Measurements from ENCODE around the gene PRKCD.

Gene PRKCD

GRCh38 chr3:53171827-53172505 lies 11.0 kb downstream of the PRKCD start:
- no peak for DNase-seq

DNA sequence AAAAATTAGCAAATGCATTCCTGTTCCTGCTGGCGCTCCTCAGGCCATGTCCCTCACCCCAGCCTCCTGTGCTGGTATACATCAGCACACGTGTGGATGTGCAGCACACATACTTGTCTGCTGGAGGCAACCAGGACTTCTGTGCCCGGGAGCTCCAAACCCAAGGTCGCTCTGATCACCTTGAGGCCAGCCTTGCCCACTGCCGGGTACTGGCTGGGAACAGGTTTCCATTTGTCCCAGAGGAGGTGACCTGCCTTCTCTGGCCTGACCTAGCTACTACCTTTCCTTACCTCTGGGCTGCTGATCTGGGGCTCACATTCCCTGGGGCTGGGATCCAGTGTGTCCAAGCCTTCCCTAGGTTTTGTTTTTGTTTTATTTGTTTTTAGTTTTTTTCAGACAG lies 12.1 kb downstream of the PRKCD start:
- no peak for DNase-seq

DNA sequence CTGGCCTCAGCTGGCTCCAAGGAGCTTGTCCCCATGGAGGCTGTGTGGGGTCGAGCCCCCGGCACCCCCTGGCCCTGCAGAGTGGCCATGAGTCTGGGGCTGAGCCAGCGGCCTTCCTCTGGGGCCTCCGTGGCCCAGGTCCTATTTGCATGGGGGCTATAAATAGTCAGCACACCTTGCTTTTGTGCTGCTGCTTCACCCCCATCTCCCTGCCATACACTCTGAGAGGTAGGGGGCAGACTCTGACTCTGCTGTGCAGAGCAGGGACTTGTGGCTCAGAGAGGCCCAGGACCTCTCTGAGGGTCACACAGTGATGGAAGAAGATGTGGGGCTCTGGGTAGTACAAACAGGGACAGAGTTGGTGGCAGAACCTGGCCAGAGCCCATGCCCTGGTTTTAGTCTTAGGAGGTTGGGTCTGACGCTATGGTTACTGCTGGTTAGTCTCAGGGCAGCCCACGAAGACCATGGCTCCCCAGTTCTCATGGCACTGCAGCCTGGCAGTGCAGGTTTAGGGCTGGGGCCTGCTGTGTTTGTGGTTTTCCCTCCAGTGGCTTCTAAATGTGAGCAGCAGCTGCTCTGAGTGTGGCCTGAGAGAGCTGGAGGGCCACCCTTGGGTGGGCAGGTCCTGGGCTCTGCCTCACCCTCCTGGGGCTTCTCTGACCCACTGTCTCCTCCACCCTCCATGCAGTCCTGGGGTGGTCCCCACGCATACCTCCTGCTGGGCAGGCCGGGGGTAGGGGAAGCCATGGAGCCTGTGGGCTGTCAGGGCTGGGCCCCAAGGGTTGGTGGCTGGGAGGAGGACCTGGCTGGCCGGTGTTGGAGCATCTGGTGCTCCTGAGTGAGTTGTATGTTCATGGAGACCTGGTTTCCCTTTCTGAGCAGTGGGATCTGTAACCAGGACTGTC lies 13.6 kb downstream of the PRKCD start:
- no peak for DNase-seq

DNA sequence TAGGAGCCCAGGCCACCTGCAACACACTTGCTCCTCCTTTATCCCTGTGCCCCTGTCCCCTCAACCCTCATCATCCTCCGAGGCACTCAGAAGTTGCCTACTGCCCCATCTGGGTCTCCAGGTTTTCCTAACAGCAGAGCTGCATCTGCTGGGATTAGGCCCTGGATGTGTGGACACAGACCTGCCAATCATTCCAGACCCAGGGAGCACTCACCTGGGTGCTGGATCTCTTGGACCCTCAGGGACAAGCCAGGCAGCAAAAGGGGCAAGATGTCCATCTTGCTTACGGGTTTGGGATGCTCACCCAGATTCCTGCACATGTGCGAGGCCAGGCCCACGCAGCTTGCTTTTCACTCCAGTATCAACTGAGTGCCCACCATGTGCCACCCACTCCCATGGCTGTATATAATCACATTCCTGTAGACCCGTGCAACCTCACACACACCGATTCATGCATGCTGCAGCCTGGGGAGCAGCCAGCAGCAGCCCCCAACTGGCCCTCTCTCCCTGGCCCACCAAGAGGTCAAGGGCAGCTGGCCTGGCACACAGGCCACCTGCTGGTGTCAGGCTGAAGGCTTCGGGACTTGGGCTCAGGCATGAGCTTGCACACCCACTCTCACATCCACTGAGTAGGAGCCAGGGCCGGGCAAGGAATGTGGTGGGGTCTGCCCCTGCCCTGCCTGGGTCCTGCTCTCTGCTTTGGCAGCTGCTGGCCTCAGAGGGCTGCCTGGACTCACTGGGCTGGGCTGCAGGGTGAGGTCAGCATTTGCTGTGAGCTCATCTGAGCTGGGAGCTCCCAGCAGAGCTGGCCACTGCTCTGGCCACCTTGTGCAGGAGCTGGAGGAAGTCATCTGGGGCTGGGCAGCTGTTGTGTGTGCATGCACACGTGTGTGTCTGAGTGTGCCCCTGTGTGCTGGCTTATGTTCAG lies 14.9 kb downstream of the PRKCD start:
- DNase-seq: no peak

DNA sequence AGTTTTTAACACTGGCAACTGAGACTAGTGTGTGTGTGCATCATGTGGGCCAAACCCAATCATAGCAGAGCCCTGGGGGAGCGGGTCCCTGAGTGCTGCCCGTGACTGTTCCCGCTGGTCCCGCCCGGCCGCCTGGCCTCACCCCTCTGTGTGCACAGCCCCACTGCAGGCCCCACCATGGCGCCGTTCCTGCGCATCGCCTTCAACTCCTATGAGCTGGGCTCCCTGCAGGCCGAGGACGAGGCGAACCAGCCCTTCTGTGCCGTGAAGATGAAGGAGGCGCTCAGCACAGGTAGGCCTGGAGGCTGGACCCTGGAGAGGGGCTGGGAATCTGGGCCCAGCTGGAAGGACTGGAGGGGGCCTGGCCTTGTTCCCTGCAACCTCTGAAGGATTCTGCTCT lies 17.2 kb downstream of the PRKCD start:
- no peak for DNase-seq

GRCh38 chr3:53179580-53179979 lies 18.6 kb downstream of the PRKCD start:
- DNase-seq: no peak

DNA sequence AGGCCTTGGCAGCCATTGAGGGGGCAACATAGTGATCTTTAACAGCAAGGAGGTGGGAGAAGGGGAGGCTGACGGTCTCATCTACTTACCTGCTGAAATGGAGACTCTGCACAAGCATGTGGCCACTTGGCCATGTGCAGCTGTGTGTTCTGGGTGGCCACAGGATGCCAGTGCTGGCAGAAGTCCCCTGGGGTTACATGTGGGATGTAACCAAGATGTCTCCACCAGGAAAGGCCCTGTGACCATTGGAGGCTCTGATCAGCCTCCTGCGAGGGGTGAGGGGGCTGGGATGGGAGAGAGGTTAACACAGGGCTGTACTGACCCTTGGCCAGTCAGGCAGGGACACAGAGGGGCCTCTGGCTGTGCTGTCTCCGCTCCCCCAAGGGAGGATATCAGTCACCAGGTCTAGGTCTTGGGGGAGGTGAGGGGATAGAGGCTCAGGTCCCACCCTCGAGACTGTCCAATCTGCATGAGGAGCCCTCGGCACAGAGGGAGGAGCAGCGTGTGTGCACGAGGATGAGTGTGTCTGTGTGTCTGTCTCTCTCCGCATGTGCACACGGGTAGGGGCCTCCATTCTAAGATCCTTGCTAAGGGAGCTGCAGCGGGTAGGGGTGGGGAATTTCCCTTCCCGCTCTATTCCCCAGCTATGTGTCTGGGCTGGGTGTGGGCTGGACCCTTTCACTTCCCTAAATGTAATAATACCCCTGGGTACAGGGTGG lies 19.5 kb downstream of the PRKCD start:
- no peak for DNase-seq

DNA sequence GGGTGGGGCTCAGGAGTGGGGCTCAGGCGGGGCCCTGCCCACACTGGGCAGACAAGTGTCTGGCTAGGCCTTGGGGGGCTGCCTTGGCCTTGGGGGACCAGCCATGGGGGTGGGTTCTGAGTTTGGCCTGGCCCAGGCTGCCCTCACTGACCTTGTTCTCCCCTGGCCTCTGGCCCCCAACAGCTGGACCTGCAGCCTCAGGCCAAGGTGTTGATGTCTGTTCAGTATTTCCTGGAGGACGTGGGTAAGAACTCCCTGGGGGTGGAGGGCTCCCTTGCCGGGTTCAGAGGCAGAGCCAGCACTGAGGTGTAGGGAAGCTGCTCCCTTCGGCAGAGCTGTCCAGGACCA lies 20.0 kb downstream of the PRKCD start:
- no peak for DNase-seq

DNA sequence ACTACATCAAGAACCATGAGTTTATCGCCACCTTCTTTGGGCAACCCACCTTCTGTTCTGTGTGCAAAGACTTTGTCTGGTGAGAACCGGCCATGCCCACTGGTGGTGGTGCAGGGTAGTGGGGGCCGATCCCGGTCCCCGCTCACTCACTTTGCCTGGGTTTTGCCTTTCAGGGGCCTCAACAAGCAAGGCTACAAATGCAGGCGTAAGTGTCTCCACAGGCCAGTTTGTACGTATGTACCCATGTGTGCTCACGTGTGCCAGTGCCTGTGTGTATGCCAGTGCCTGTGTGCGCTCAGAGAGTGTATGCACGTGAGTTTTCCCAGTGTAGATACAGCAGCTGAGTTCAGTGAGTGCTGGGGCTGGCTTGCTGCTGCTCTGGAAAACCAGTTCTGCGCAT lies 20.5 kb downstream of the PRKCD start:
- DNase-seq: no peak

GRCh38 chr3:53182764-53183355 lies 21.9 kb downstream of the PRKCD start:
- no peak for DNase-seq

GRCh38 chr3:53183514-53183913 lies 22.5 kb downstream of the PRKCD start:
- no peak for DNase-seq

DNA sequence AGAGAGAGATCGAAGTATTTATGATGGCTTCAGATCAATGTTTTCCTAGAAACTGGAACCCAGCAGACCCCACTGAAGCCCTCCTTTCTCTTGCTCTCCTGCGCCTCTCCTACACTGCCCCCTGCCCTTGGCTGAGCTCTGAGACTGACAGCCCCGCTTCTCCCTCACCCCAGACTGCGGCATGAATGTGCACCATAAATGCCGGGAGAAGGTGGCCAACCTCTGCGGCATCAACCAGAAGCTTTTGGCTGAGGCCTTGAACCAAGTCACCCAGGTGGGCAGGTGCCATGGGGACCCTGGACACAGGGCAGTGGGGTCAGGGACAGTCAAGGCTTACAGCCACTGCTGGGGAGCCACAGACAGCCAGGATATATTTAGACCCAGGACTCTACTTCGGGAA lies 23.7 kb downstream of the PRKCD start:
- DNase-seq: no peak

GRCh38 chr3:53185761-53186465 lies 24.9 kb downstream of the PRKCD start:
- DNase-seq: no peak

DNA sequence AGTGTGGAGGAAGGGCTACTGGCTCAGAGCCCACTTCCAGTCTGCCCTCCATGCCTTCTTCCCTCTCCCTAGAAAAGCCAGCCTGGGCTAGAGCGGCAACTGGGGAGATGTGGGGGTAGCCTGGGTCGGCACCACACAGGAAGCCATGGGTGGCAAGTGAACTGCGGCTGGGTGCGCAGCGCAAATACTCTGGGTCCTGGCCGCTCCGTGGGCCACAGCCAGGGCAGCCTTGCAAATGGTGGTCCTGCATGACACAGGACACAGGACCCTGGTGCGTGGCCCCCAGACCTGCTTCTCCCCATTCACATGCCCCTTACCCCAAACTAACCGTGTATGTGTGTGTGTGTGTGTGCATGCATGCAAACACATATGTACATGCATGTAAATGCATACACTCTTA lies 25.7 kb downstream of the PRKCD start:
- no peak for DNase-seq

GRCh38 chr3:53187430-53187829 lies 26.4 kb downstream of the PRKCD start:
- DNase-seq: no peak

DNA sequence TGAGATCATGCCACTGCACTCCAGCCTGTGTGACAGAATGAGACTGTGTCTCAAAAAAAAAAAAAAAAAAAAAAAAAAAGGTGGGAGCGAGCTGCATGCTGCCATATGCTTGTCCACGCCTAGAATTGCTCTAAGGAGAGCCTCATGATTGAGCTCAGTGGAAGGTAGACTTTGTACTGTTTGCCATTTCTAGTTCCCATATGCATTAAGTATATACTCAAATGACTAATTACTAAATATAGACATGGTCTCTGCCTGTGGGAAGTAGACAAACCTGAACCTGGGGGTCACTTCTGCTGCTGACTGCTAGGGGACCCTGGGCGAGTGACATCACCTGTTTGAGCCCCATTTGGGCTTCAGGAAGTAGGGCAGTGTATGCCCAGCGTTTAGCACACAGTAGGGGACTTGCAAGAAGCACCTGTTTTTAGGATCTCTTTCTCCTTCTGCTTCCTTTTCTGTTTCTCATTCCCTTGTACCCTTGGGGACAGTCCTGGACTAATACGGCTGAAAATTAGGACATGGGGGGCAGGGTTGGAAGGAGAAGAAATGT lies 27.2 kb downstream of the PRKCD start:
- DNase-seq: no peak

DNA sequence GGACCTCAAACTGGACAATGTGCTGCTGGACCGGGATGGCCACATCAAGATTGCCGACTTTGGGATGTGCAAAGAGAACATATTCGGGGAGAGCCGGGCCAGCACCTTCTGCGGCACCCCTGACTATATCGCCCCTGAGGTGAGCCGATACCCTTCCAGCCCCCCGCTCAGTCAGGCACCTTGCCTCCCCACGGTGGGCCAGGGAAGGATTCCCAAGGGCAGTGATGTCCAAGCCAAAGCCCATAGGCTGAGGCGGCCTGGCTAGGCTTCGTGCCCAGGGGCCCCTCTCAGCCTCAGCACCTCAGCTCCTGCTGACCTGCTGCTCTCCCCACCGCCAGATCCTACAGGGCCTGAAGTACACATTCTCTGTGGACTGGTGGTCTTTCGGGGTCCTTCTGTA lies 27.7 kb downstream of the PRKCD start:
- no peak for DNase-seq

GRCh38 chr3:53189276-53189675 lies 28.3 kb downstream of the PRKCD start:
- DNase-seq: no peak

DNA sequence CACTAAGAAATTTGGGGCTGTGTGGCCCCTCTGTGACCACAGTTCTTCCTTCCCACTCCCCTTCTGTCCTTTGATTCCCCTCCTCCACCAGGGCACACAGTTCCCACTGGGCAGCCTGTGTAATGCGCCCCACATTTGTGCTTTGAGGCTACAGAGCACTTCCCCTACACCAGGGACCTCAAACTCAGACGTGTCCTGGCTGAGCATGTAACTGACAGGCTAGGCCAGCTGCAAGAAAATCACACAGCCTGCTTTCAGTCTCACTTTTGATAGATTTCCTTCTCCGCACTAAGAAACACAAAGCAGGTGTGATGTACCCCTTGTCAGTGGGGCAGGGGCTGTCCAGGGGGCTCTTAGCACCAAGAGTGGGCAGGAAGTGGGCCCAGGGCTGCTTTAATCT lies 29.6 kb downstream of the PRKCD start:
- DNase-seq: no peak

DNA sequence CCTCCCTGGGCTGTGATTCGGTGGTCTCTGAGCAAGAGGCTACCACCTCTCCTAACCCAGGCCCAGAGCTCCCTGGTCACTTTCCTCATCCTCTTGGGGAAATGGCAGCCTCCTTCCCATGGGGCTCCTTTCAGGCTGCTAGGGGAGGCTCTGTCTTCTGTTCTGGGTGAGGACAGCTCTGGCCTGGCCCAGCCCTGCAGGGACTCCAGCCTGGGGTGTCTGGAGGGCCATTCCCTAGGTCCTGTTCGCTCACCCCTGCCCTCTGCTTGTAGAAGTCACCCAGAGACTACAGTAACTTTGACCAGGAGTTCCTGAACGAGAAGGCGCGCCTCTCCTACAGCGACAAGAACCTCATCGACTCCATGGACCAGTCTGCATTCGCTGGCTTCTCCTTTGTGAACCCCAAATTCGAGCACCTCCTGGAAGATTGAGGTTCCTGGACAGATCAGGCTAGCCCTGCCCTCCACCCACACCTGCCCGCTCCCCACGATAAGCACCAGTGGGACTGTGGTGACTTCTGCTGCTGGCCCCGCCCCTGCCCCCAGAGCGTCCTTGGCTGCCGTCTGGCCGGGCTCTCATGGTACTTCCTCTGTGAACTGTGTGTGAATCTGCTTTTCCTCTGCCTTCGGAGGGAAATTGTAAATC lies 30.9 kb downstream of the PRKCD start:
- DNase-seq: no peak

- DNase-seq: no peak
These were observed 31.6 kb downstream of the PRKCD start for GRCh38 chr3:53192608-53193007.

Data from NCI-H1436 (cell line).